Measurements from ENCODE around the gene FLNA. TPM values are rescaled to one million over a fixed set of nuclear protein-coding genes. Genes with fewer than 3 reads are reported as not detected.
A peak's percentile ranks its signal among the peaks of the same experiment; 100 is the strongest.

FLNA gene
- total RNA-seq, 2 donors from 2014 or later = 574 to 727 TPM

GRCh38 chrX:154365997-154366665 lies 8.3 kb downstream of the FLNA start:
- Mint-ChIP-seq H3K4me1 (ENCODE audit: low read depth in 2 of 2) (peaks cover 6 to 36% of the 10 kb centered on the region in 2 donors), H3K4me3 (peak overlapping the region; percentile 39), H3K9me3 (no peaks in the 10 kb centered on the region), H3K27ac (peak overlapping the region; percentile 49 to 66), H3K36me3 (no peaks in the 10 kb centered on the region), H3K27me3 (no peaks in the 10 kb centered on the region)
- DNase-seq (ENCODE audit: low spot score) (no peak), ATAC-seq (no peak)

GRCh38 chrX:154365052-154365600 lies 9.3 kb downstream of the FLNA start:
- ATAC-seq (no peak), DNase-seq (ENCODE audit: low spot score) (no peak)
- peaks cover 6 to 37% of the 10 kb centered on the region in 2 donors for H3K4me1 Mint-ChIP-seq (ENCODE audit: low read depth in 2 of 2)
- no peaks in the 10 kb centered on the region for H3K9me3 Mint-ChIP-seq
- H3K27ac Mint-ChIP-seq = peak overlapping the region; percentile 46 to 53
- H3K36me3 Mint-ChIP-seq = no peaks in the 10 kb centered on the region
- H3K4me3 Mint-ChIP-seq = peak overlapping the region; percentile 12
- H3K27me3 Mint-ChIP-seq = no peaks in the 10 kb centered on the region

- DNase-seq (ENCODE audit: low spot score) (no peak), ATAC-seq (no peak)
- Mint-ChIP-seq H3K27me3 (no peaks in the 10 kb centered on the region), H3K9me3 (no peaks in the 10 kb centered on the region), H3K4me1 (ENCODE audit: low read depth in 2 of 2) (peaks cover 7 to 34% of the 10 kb centered on the region in 2 donors), H3K27ac (no peak overlapping the region), H3K36me3 (no peaks in the 10 kb centered on the region), H3K4me3 (no peak overlapping the region)
Observed at GRCh38 chrX:154363706-154364439, 10.6 kb downstream of the FLNA start.

GRCh38 chrX:154362085-154362742 lies 12.2 kb downstream of the FLNA start:
- H3K36me3 Mint-ChIP-seq = no peaks in the 10 kb centered on the region

GRCh38 chrX:154360155-154360713 lies 14.2 kb downstream of the FLNA start:
- Mint-ChIP-seq H3K27me3 (no peaks in the 10 kb centered on the region), H3K9me3 (no peaks in the 10 kb centered on the region), H3K4me1 (ENCODE audit: low read depth in 2 of 2) (peaks cover 5 to 24% of the 10 kb centered on the region in 2 donors), H3K4me3 (no peak overlapping the region), H3K27ac (peak overlapping the region in 1 of 2 donors; percentile 10), H3K36me3 (no peaks in the 10 kb centered on the region)
- DNase-seq (ENCODE audit: low spot score) (no peak), ATAC-seq (no peak)

More at GRCh38 chrX:154362085-154362742, 12.2 kb downstream of the FLNA start:
- DNase-seq (ENCODE audit: low spot score) = no peak
- Mint-ChIP-seq H3K9me3 (no peaks in the 10 kb centered on the region), H3K4me3 (no peak overlapping the region), H3K27ac (no peak overlapping the region), H3K4me1 (ENCODE audit: low read depth in 2 of 2) (peaks cover 5 to 32% of the 10 kb centered on the region in 2 donors), H3K27me3 (no peaks in the 10 kb centered on the region)
- ATAC-seq = no peak

- Mint-ChIP-seq H3K27me3 (no peaks in the 10 kb centered on the region), H3K9me3 (no peaks in the 10 kb centered on the region), H3K4me1 (ENCODE audit: low read depth in 2 of 2) (peaks cover 5 to 18% of the 10 kb centered on the region in 2 donors), H3K36me3 (no peaks in the 10 kb centered on the region), H3K27ac (no peak overlapping the region), H3K4me3 (no peak overlapping the region)
- ATAC-seq (no peak), DNase-seq (ENCODE audit: low spot score) (no peak)
Observed at GRCh38 chrX:154359362-154360154, 14.9 kb downstream of the FLNA start.

GRCh38 chrX:154358829-154359228 lies 15.6 kb downstream of the FLNA start:
- DNase-seq (ENCODE audit: low spot score) = no peak
- no peak for ATAC-seq
- peaks cover 5 to 22% of the 10 kb centered on the region in 2 donors for H3K4me1 Mint-ChIP-seq (ENCODE audit: low read depth in 2 of 2)
- H3K9me3 Mint-ChIP-seq = no peaks in the 10 kb centered on the region
- no peaks in the 10 kb centered on the region for H3K36me3 Mint-ChIP-seq
- no peaks in the 10 kb centered on the region for H3K27me3 Mint-ChIP-seq
- H3K4me3 Mint-ChIP-seq = peak overlapping the region; percentile 44
- H3K27ac Mint-ChIP-seq = peak overlapping the region in 1 of 2 donors; percentile 9

GRCh38 chrX:154358011-154358410 lies 16.4 kb downstream of the FLNA start:
- ATAC-seq (no peak), DNase-seq (ENCODE audit: low spot score) (no peak)
- H3K4me3 Mint-ChIP-seq = no peak overlapping the region
- peaks cover 5 to 19% of the 10 kb centered on the region in 2 donors for H3K4me1 Mint-ChIP-seq (ENCODE audit: low read depth in 2 of 2)
- no peaks in the 10 kb centered on the region for H3K27me3 Mint-ChIP-seq
- no peak overlapping the region for H3K27ac Mint-ChIP-seq
- H3K9me3 Mint-ChIP-seq = no peaks in the 10 kb centered on the region
- H3K36me3 Mint-ChIP-seq = no peaks in the 10 kb centered on the region

DNA sequence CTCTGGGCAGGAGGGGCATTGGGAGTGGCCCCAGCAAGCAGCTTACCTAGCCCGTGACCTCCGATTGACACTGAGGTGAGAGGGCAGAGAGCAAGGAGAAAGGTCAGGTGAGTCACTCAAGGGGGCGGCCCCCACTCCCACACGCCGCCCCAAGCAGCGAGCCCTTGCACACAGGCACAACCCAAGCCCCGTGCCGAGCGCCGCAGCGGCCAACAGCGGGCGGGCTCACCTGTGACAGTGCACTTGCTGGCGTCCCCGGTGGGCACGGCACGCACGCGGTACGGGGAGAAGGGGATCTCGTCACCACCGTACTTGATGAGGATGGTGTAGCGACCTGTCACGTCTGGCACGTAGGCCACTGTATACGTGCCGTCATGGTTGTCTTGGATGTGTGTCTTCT lies 17.2 kb downstream of the FLNA start:
- no peaks in the 10 kb centered on the region for H3K36me3 Mint-ChIP-seq
- peaks cover 5 to 17% of the 10 kb centered on the region in 2 donors for H3K4me1 Mint-ChIP-seq (ENCODE audit: low read depth in 2 of 2)
- DNase-seq (ENCODE audit: low spot score) (no peak), ATAC-seq (no peak)
- no peaks in the 10 kb centered on the region for H3K9me3 Mint-ChIP-seq
- H3K27me3 Mint-ChIP-seq = no peaks in the 10 kb centered on the region
- no peak overlapping the region for H3K27ac Mint-ChIP-seq
- no peak overlapping the region for H3K4me3 Mint-ChIP-seq

GRCh38 chrX:154356596-154356995 lies 17.8 kb downstream of the FLNA start:
- peak overlapping the region in 1 of 2 donors; percentile 57 for H3K27ac Mint-ChIP-seq

DNA sequence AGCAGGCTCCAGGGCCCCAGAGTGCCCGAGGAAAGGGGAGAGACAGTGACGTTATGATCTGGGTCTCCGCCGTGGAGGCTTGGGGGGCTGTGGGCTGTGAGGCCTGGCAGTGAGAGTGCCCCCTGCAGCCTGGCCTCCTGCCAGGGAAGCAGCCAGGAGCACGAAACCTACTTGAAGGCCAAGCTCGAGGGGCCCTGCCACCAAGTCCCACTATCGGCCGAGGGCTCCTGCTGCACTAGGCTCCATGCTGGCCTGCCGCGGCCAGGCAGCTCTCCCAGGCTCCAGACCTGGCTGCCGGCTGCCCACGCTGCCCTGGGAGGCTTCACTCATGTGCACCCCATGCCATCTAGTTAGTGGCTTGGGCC lies 18.7 kb downstream of the FLNA start:
- no peaks in the 10 kb centered on the region for H3K9me3 Mint-ChIP-seq
- H3K36me3 Mint-ChIP-seq = no peaks in the 10 kb centered on the region
- DNase-seq (ENCODE audit: low spot score) (no peak), ATAC-seq (no peak)
- no peaks in the 10 kb centered on the region for H3K27me3 Mint-ChIP-seq
- H3K27ac Mint-ChIP-seq = no peak overlapping the region
- H3K4me3 Mint-ChIP-seq = no peak overlapping the region
- peaks cover 5 to 24% of the 10 kb centered on the region in 2 donors for H3K4me1 Mint-ChIP-seq (ENCODE audit: low read depth in 2 of 2)

More at GRCh38 chrX:154356596-154356995, 17.8 kb downstream of the FLNA start:
- ATAC-seq (no peak), DNase-seq (ENCODE audit: low spot score) (no peak)
- H3K4me3 Mint-ChIP-seq = peak overlapping the region; percentile 41
- no peaks in the 10 kb centered on the region for H3K27me3 Mint-ChIP-seq
- no peaks in the 10 kb centered on the region for H3K9me3 Mint-ChIP-seq
- no peaks in the 10 kb centered on the region for H3K36me3 Mint-ChIP-seq
- peaks cover 5 to 22% of the 10 kb centered on the region in 2 donors for H3K4me1 Mint-ChIP-seq (ENCODE audit: low read depth in 2 of 2)

DNA sequence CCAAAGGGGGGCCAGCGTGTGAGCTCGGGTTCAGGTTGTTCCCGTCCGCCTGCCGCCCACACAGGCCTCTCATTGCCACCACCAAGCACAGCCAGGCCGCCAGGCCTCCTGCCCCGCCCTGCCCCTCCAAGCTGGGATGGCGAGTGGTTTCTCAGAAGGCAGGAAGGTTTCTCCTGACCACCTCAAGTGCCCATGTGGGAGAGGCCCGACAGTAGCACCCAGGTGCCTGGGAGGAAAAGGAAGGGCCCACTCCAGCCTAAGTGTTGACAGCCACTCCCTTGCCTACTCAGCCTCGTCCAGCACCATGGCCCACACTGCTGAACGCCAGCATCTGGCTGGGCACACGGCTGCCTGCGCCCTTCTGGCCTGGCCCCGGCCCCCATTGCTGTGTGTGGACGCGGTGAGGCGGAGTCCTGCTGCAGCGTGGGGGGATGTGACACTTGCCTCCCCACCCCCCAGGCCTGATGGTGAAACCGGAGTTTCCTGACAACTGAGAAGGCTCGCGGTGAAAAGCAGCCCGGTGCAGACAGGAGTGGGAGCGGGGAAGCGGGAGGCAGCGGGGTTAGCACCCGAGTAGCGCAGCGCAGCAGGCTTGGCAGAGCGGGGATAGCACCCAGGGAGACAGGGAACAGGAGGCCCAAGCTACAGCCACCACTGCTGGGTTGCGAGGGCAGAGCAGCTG lies 19.2 kb downstream of the FLNA start:
- no peaks in the 10 kb centered on the region for H3K27me3 Mint-ChIP-seq
- no peaks in the 10 kb centered on the region for H3K36me3 Mint-ChIP-seq
- no peak overlapping the region for H3K4me3 Mint-ChIP-seq
- no peaks in the 10 kb centered on the region for H3K9me3 Mint-ChIP-seq
- ATAC-seq (peak in 1 of 2 donors; percentile 46), DNase-seq (ENCODE audit: low spot score) (no peak)
- no peak overlapping the region for H3K27ac Mint-ChIP-seq
- H3K4me1 Mint-ChIP-seq (ENCODE audit: low read depth in 2 of 2) = peaks cover 5 to 24% of the 10 kb centered on the region in 2 donors
